ENCODE measurements around the gene DSN1.

DSN1 gene

DNA sequence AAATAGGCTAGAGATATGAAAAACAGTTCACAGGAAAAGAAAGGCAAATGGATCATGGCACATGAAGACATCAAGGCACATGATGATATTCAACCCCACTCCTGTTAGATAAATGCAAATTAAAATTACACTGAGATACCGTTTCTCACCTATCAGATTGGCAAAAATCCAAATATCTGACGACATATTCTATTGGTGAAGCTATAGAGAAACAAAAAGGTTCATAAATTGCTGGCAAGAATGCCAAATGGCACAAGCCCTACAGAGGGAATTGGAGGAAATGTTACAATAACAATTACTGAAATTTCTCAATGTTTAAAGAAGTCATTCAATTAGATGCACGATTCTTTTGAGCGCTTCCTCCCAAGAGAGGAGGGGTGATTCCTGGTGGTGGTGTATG lies 45.3 kb upstream of the DSN1 start:
- peak overlapping the region; percentile 37 for H3K27ac ChIP-seq
- TF ChIP-seq ZFX (IDR thresholded peaks at IDR 0.05; ENCODE audit: borderline replicate concordance) = no peak
- TF ChIP-seq, protein P1, sequence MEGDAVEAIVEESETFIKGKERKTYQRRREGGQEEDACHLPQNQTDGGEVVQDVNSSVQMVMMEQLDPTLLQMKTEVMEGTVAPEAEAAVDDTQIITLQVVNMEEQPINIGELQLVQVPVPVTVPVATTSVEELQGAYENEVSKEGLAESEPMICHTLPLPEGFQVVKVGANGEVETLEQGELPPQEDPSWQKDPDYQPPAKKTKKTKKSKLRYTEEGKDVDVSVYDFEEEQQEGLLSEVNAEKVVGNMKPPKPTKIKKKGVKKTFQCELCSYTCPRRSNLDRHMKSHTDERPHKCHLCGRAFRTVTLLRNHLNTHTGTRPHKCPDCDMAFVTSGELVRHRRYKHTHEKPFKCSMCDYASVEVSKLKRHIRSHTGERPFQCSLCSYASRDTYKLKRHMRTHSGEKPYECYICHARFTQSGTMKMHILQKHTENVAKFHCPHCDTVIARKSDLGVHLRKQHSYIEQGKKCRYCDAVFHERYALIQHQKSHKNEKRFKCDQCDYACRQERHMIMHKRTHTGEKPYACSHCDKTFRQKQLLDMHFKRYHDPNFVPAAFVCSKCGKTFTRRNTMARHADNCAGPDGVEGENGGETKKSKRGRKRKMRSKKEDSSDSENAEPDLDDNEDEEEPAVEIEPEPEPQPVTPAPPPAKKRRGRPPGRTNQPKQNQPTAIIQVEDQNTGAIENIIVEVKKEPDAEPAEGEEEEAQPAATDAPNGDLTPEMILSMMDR (IDR thresholded peaks at IDR 0.05) = no peak

DNA sequence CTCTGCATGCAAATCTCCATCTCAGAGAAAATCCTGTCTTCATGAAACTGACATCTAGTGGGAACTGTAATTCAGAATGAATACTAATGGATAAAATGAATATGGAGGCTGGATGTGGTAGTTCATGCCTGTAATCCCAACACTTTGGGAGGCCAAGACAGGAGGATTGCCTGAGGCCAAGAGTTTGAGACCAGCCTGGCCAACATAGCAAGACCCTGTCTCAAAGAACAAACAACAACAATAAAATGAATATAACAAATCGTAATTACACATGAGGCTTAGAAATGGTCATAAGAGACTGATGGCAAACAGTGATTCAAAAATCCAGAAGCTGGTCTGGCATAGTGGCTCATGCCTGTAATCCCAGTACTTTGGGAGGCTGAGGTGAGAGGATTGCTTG lies 44.6 kb upstream of the DSN1 start:
- no peak for TF ChIP-seq ZFX (IDR thresholded peaks at IDR 0.05; ENCODE audit: borderline replicate concordance)
- TF ChIP-seq, protein P1 (IDR thresholded peaks at IDR 0.05) = no peak
- peak overlapping the region; percentile 37 for H3K27ac ChIP-seq

DNA sequence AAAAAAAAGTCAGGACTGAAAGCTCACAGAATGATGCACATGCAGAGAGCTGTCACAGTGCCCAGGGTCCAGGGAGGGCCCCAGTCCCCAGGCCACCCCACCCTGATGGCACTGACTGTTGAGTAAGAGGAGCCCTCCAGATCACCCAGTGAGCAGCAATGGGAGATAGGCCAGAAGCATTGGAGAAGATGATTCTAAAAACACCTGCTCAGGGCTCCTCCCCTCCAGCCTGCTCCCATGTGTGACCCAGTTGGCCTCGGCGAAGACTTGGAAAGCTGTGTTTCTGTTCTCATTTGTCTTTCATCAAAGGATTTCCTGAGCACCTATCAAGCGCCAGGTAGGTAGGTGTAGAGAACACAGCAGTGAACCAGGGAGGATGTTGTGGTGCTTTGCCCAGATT lies 43.9 kb upstream of the DSN1 start:
- no peak overlapping the region for H3K27ac ChIP-seq
- TF ChIP-seq ZFX (IDR thresholded peaks at IDR 0.05; ENCODE audit: borderline replicate concordance) = no peak
- TF ChIP-seq, protein P1 (IDR thresholded peaks at IDR 0.05) = no peak

DNA sequence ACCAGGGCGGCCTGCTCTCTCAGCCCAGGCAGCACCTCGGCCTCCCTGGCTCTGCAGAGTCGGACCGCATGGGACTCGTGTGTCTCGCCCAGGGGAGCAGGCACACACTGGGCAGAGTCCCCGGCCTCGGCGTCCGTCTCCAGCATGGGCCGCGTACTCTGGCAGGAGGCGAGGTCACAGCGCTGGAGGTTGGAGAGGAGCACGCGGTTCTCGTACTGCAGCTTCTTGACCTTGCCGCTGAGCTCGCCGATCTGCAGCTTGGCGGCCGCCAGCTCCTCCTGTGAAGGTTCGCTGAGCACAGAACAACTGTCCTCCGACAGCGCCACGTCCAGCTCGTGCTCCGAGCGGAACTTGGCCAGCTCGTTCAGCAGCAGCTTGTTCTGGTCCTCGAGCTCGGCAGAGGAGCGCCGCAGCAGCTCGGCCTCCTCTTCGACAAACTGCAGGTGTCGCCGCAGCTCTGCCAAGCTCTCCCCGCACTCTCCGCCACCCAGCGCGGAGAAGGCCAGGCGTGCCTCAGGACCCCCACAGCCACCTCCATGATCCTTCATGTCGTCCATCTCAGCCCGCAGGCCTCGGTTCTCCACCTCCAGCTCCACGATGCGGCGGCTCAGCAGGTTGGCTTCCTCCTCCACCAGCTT lies 42.0 kb upstream of the DSN1 start:
- TF ChIP-seq, protein P1 (IDR thresholded peaks at IDR 0.05) = no peak
- TF ChIP-seq ZFX (IDR thresholded peaks at IDR 0.05; ENCODE audit: borderline replicate concordance) = no peak
- peak overlapping the region; percentile 88; the same call in 1 of the 2 replicates for H3K27ac ChIP-seq

DNA sequence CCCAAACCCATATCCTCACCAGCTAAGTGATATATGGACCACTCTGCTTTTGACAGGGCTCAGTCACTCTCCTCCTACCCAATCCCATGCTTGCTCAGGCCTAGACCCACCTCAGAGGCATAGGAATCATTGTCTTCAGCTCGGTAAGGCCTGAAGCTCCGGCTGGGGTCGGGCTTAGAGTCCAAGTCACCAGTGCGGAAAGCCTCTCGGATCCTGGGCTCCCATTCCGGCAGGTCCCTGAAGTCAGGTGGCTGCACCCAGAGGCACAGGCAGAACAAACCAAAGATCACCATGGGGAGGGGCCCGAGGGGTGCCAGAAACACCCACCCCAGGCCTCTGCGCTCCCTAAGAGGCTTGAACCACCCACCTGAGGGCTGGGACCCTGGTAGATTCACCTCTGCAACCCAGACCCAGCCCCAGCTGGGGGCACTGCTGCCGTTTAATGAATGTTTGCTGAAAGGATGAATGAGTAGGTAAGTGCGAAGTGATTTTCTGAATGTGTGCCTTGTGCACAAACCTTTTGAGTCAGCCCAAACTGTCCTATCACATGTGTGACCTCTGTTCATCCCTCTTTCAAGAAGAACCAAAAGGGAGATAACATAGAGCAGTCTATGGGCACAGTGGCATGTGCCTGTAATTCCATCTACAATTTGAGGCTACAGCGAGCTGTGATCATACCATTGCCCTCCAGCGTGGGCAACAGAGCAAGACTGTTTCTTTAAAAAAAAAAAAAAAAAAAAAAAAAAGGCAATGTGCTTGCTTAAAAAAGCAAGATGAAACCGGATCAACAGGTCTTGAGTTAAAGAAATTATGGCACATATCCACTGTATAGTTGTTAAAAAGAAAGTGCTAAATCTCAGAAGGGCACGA lies 39.3 kb upstream of the DSN1 start:
- peak overlapping the region; percentile 88 for H3K27ac ChIP-seq
- TF ChIP-seq, protein P1 (IDR thresholded peaks at IDR 0.05) = no peak

DNA sequence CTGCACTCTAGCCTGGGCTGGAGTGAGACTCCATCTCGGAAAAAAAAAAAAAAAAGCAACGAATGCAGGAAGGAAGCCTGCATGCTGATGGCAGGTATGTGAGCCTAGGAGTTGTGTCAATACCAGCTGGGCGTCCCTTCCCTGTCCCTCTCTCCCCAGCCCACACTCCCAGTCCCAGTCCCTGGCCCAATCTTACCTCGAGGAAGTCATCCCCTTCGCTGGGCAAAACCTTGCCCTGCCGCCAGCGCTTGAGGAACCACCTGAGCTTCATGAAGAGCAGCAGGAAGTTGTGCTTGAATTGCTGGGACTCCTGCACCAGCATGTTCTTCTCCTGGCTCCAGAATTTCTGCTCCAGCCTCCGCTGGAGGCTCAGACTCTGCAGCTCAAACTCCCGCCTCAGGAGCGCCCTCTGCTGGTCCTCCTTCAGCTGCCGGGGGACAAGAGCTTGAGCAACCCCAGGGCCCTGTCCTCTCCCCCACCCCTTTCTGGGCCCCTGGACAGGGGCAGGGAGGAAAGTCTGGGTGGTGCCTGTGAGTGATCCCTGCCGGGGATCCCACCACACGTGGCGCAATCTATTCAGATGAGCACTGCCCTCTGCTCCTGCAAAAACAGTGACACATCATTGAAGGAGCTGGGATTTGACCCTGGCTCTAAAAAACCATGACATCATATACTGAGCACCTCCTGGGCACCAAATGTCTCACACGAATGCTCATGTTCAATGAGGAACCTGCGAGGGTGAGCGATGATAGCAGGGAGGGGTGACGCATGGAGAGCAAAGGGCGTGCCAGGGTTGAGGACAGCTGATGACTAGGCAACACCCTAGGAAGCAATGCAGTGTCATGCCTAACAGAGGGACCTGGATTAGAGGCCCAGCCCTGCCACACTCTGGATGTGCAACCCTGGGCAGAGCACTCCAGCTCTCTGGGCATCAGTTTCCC lies 35.0 kb upstream of the DSN1 start:
- H3K27ac ChIP-seq = no peak overlapping the region
- TF ChIP-seq ZFX (IDR thresholded peaks at IDR 0.05; ENCODE audit: borderline replicate concordance) = no peak
- TF ChIP-seq, protein P1 (IDR thresholded peaks at IDR 0.05) = peak; percentile 94

Data from 22Rv1 (cell line).